ENCODE results near the gene FUT7.

The FUT7 gene

GRCh38 chr9:137067860-137068538 is 36.1 kb upstream of the FUT7 start (continued):
- TF ChIP-seq PRDM1 (tag by site-specific recombination; IDR thresholded peaks at IDR 0.05) (no peak), ZNF449 (tag by site-specific recombination; IDR thresholded peaks at IDR 0.05) (no peak), ZNF514 (tag by site-specific recombination; IDR thresholded peaks at IDR 0.05) (no peak), ZNF600 (tag by site-specific recombination; IDR thresholded peaks at IDR 0.05) (peak; percentile 72), KLF1 (tag by site-specific recombination; IDR thresholded peaks at IDR 0.05) (0 out of 2 replicates have a peak, but pooled peaks have one; percentile 9), ZNF280C (tag by site-specific recombination; IDR thresholded peaks at IDR 0.05) (no peak), ZNF341 (tag by site-specific recombination; IDR thresholded peaks at IDR 0.05; ENCODE audit: low read depth) (peak; percentile 98), ZNF223 (tag by site-specific recombination; IDR thresholded peaks at IDR 0.05) (no peak), WT1 (tag by site-specific recombination; IDR thresholded peaks at IDR 0.05) (no peak), GLIS1 (tag by site-specific recombination; IDR thresholded peaks at IDR 0.05) (no peak), ZBTB21 (tag by site-specific recombination; IDR thresholded peaks at IDR 0.05) (no peak), MEIS1 (CRISPR knock-in tag; IDR thresholded peaks at IDR 0.05; ENCODE audit: borderline replicate concordance) (no peak), BCL11B (tag by site-specific recombination; IDR thresholded peaks at IDR 0.05; ENCODE audit: low read depth) (no peak), ZBTB20 (tag by site-specific recombination; IDR thresholded peaks at IDR 0.05) (peak; percentile 73), ZNF488 (tag by site-specific recombination; IDR thresholded peaks at IDR 0.05) (no peak), ZNF140 (tag by site-specific recombination; IDR thresholded peaks at IDR 0.05) (no peak), ZNF175 (tag by site-specific recombination; IDR thresholded peaks at IDR 0.05) (no peak), ZNF133 (tag by site-specific recombination; IDR thresholded peaks at IDR 0.05) (no peak), ZNF571 (tag by site-specific recombination; IDR thresholded peaks at IDR 0.05) (no peak), ZNF18 (tag by site-specific recombination; IDR thresholded peaks at IDR 0.05) (no peak), ZNF843 (tag by site-specific recombination; IDR thresholded peaks at IDR 0.05) (no peak), ZNF670 (tag by site-specific recombination; IDR thresholded peaks at IDR 0.05; ENCODE audit: low read depth) (no peak), ZNF639 (tag by site-specific recombination; IDR thresholded peaks at IDR 0.05) (no peak)
- TF ChIP-seq, protein P1, sequence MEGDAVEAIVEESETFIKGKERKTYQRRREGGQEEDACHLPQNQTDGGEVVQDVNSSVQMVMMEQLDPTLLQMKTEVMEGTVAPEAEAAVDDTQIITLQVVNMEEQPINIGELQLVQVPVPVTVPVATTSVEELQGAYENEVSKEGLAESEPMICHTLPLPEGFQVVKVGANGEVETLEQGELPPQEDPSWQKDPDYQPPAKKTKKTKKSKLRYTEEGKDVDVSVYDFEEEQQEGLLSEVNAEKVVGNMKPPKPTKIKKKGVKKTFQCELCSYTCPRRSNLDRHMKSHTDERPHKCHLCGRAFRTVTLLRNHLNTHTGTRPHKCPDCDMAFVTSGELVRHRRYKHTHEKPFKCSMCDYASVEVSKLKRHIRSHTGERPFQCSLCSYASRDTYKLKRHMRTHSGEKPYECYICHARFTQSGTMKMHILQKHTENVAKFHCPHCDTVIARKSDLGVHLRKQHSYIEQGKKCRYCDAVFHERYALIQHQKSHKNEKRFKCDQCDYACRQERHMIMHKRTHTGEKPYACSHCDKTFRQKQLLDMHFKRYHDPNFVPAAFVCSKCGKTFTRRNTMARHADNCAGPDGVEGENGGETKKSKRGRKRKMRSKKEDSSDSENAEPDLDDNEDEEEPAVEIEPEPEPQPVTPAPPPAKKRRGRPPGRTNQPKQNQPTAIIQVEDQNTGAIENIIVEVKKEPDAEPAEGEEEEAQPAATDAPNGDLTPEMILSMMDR (tag by site-specific recombination; IDR thresholded peaks at IDR 0.05): peak; percentile 62
- TF ChIP-seq, protein P2, sequence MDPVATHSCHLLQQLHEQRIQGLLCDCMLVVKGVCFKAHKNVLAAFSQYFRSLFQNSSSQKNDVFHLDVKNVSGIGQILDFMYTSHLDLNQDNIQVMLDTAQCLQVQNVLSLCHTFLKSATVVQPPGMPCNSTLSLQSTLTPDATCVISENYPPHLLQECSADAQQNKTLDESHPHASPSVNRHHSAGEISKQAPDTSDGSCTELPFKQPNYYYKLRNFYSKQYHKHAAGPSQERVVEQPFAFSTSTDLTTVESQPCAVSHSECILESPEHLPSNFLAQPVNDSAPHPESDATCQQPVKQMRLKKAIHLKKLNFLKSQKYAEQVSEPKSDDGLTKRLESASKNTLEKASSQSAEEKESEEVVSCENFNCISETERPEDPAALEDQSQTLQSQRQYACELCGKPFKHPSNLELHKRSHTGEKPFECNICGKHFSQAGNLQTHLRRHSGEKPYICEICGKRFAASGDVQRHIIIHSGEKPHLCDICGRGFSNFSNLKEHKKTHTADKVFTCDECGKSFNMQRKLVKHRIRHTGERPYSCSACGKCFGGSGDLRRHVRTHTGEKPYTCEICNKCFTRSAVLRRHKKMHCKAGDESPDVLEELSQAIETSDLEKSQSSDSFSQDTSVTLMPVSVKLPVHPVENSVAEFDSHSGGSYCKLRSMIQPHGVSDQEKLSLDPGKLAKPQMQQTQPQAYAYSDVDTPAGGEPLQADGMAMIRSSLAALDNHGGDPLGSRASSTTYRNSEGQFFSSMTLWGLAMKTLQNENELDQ (tag by site-specific recombination; IDR thresholded peaks at IDR 0.05; ENCODE audit: low read depth): no peak
- TF ChIP-seq, protein P3, sequence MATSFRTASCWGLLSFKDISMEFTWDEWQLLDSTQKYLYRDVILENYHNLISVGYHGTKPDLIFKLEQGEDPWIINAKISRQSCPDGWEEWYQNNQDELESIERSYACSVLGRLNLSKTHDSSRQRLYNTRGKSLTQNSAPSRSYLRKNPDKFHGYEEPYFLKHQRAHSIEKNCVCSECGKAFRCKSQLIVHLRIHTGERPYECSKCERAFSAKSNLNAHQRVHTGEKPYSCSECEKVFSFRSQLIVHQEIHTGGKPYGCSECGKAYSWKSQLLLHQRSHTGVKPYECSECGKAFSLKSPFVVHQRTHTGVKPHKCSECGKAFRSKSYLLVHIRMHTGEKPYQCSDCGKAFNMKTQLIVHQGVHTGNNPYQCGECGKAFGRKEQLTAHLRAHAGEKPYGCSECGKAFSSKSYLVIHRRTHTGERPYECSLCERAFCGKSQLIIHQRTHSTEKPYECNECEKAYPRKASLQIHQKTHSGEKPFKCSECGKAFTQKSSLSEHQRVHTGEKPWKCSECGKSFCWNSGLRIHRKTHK (tag by site-specific recombination; IDR thresholded peaks at IDR 0.05): no peak
- TF ChIP-seq, protein P4, sequence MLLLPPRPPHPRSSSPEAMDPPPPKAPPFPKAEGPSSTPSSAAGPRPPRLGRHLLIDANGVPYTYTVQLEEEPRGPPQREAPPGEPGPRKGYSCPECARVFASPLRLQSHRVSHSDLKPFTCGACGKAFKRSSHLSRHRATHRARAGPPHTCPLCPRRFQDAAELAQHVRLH (tag by site-specific recombination; IDR thresholded peaks at IDR 0.05): no peak

All from HEK293 (cell line).